ENCODE results near the gene SLC4A2.
"Not testable (repeated sequence)": the region's sequence is repeated elsewhere in the genome, so short reads cannot be mapped to it uniquely, and the experiment has no call there.

Gene SLC4A2

GRCh38 chr7:151043449-151043848, 15.9 kb upstream of the SLC4A2 start:
- DNase-seq (ENCODE audit: extremely low spot score, insufficient read length, low read depth); FAIRE-seq: not testable (repeated sequence)

GRCh38 chr7:151043959-151044358, 15.4 kb upstream of the SLC4A2 start:
- FAIRE-seq (no peak), DNase-seq (ENCODE audit: extremely low spot score, insufficient read length, low read depth) (no peak)

GRCh38 chr7:151045262-151045661, 14.1 kb upstream of the SLC4A2 start:
- DNase-seq (ENCODE audit: extremely low spot score, insufficient read length, low read depth) (no peak), FAIRE-seq (no peak)

DNA sequence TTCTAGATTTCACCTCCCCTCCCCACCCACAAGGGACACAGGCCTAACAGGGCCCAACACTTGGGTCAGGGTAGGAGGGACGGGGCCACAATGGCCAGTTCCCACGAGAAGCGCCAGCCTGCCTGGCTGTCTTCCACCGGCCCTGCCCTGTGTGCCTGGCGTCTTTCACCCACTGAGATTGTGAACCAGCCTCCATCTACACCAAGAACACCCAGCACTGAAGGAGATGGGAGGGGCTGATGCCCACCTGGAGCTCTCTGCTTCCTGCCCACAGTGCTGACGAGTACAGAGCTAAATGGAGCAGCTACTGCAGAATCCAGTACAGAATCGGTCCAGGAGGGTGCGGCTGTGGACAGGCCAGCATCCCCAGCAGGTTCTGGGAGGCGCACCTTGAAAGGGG, 13.4 kb upstream of the SLC4A2 start:
- no peak for DNase-seq (ENCODE audit: extremely low spot score, insufficient read length, low read depth)
- no peak for FAIRE-seq

DNA sequence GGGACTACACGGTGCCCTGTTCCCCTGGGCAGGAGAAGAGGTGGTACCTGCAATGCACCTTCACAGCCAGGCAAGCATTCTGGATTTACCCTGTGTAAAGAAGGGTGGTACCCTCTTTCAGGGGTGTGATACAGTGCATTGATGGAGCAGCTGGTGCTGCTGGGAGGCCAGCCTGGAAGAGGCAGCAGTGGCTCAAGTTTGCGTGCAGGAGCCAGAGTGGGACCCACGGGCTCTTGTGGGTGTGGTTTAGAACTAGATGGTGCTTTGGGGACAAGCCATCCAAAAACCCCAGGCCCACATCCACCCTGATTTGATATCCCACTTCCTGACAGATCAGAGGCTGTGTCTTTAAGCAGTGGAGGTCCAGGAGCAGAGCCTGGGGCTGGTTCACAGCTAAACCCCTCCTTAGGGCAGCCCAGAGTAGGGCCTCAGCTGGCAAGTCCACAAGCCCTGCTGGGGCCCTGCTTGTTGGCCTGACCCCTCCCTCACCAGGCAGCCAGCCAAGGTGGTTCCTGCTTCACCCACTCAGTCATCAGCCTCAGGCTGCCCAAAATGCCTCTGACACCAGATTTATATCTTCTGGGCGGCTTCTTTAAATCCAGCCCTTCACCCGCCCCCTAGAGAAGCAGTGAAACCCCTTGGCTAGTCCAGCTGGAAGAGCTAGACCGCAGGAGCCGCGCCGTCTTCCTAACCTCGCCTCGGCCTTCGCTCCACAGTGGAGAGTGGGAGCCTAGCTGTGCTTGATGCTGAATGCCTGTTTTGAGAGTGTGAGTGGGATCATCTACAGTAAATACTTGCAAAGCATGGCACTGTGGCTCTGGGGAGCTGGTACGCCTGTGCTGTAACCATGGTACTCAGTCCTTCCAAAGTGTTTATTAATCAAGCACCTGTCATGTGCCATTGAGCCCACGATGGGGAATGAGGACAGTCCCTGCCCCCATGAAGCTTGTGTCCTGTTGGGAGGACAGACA, 12.5 kb upstream of the SLC4A2 start:
- FAIRE-seq, result no peak
- DNase-seq (ENCODE audit: extremely low spot score, insufficient read length, low read depth), result no peak

GRCh38 chr7:151047976-151048815, 11.2 kb upstream of the SLC4A2 start, which contains the start of gene ASIC3:
TSS of gene ASIC3 (plus strand) at chr7:151048531. CDS start at chr7:151048886, 355 bp downstream.
- DNase-seq (ENCODE audit: extremely low spot score, insufficient read length, low read depth) (no peak), FAIRE-seq (no peak)

DNA sequence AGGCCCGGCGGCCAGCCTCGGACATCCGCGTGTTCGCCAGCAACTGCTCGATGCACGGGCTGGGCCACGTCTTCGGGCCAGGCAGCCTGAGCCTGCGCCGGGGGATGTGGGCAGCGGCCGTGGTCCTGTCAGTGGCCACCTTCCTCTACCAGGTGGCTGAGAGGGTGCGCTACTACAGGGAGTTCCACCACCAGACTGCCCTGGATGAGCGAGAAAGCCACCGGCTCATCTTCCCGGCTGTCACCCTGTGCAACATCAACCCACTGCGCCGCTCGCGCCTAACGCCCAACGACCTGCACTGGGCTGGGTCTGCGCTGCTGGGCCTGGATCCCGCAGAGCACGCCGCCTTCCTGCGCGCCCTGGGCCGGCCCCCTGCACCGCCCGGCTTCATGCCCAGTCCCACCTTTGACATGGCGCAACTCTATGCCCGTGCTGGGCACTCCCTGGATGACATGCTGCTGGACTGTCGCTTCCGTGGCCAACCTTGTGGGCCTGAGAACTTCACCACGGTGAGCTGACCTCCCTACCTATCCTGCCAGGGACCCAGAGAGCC, 10.4 kb upstream of the SLC4A2 start:
- DNase-seq (ENCODE audit: extremely low spot score, insufficient read length, low read depth), result no peak
- no peak for FAIRE-seq

GRCh38 chr7:151051108-151051507, 8.3 kb upstream of the SLC4A2 start:
- DNase-seq (ENCODE audit: extremely low spot score, insufficient read length, low read depth) (no peak), FAIRE-seq (no peak)

DNA sequence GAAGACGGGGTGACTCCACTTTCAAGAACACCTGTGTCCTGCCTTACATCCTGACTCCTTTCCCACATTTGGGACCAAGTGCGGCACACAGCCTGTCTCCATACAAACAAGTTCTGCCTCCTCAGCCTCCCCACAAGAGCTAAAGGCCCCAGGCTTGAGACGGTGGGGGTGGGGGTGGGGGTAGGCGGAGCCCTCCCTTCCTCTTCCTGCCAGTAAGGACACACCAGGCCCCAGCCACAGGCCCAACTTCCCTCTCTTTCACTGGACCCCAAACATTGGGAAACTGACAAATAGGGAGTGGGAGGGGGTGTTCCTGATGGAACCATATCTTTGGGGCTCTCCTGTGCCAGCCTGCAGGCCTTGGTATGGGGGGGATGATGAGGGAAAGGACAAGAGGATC, 6.3 kb upstream of the SLC4A2 start:
- FAIRE-seq, result no peak

GRCh38 chr7:151053751-151054150, 5.6 kb upstream of the SLC4A2 start:
- FAIRE-seq (no peak), DNase-seq (ENCODE audit: extremely low spot score, insufficient read length, low read depth) (no peak)

More for the DNA sequence above, 6.3 kb upstream of the SLC4A2 start:
- no peak for DNase-seq (ENCODE audit: extremely low spot score, insufficient read length, low read depth)

- FAIRE-seq (no peak), DNase-seq (ENCODE audit: extremely low spot score, insufficient read length, low read depth) (no peak)
Observed at GRCh38 chr7:151056283-151056665, 3.1 kb upstream of the SLC4A2 start.

DNA sequence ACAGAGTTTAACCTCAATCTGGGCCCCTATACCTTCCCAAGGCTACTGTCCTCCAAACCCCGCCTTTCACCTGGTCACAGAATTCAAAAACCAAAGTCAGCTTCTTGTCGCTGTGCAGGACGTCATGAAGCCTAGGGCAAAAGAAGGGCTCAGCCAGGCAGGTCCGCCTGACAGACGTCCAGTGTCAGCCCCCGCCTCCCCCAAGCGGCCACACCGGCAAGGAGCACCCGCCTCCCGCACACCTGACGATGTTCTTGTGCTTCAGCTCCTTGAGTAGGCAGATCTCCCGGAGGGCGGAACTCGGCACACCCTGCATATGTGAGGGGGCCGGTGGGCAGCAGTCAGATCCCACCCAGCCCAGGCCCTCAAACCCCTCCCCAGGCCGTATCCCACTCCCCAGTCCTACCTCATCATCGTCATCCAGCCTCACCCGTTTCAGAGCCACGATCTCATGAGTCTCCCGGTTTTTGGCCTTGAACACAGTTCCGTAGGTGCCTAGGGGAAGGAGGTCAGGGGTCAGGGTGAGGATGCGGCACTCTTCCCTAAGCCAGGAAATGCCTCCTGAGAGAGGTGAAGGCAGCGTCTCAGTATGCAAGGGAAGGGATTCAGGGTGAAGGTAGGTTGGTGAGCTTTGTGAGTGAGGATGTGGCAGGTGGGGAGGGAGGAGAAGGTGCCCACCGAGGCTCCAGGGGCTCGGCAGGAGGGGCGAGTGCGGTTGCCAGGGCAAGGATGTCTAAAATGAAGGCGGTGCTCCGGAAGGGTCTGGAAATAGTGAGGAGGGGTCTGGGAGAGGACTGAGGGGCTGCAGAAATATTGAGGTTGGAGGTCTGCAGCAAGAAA, 2.5 kb upstream of the SLC4A2 start:
- no peak for FAIRE-seq

DNA sequence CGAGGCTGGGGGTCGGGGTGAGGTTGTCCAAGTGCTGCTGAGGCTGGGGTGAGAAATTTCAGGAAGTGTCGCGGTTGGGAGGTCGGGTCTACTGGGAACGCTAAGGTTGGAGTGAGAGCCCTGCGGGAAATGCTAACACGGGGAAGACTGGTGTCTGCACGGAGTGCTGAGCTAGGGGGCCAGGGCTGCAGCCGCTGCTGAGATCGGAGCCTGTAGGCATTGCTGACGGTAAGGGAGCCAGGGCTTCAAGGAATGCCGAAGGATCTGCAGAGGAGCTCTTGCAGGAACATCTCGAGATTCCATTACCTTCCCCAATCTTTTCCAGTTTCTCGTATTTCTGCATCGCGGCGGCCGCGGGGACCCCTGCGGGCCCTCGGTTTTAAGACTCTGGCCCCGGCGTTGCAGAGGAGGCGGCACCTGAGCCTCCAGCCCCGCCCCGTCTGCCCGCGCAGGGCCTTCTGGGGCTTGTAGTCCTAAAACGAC, 1.8 kb upstream of the SLC4A2 start, which contains the start of gene CDK5:
CDK5 (minus strand) TSS at position 392 of the 483 bp plus-strand sequence; CDS start at position 343, 49 bp downstream.
- DNase-seq (ENCODE audit: extremely low spot score, insufficient read length, low read depth) (no peak), FAIRE-seq (no peak)

More for the DNA sequence above, 2.5 kb upstream of the SLC4A2 start:
- DNase-seq (ENCODE audit: extremely low spot score, insufficient read length, low read depth), result no peak

- peak; percentile 96 for FAIRE-seq
- DNase-seq (ENCODE audit: extremely low spot score, insufficient read length, low read depth), result peak; percentile 99
Observed at GRCh38 chr7:151057989-151058780, 1.2 kb upstream of the SLC4A2 start.

DNA sequence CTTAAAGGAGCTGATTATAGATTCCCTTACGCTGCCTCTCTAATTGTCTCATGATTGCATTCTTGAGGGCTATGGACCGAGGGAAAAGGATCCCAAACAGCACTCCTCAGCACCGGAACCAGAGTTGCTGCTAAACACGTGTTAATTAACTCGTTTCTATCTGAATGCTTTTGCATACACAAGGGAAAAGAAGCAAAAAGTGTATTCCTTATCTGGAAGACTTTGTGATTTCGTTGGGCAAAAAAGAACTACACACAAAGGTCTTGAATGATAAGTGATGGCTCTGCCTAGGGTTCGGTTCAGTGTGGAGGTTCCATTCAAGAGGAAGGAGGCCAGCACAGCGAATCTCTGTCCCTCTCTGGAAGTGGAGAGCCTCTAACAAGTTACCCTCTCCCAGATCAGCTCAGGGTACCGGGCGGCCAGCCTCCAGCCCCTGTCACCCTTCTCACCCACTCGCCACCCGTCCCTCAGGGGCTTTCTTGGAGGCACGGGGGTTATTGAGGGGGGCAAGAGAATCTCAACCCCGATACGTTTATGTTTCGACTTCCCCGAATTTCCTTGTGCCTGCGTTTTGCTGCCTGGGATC, 515 bp upstream of the SLC4A2 start:
- no peak for FAIRE-seq
- no peak for DNase-seq (ENCODE audit: extremely low spot score, insufficient read length, low read depth)

DNA sequence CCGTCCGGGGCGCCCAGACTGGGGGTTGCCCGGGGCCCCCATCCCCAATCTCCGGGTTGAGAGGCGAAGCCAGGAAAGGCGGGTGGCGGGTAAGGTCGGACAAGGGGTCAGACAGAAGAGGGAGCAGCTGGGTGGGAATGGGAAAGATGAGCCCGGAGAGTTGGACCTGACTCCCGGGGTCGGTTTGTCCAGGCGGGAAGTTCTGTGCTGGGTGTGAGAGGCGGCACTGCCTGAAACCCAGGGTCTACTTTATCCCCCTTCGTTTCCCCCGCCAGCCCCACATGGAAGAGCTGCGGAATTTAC, 675 bp downstream of the SLC4A2 start:
- DNase-seq (ENCODE audit: extremely low spot score, insufficient read length, low read depth) (no peak), FAIRE-seq (no peak)

- FAIRE-seq, result no peak
- no peak for DNase-seq (ENCODE audit: extremely low spot score, insufficient read length, low read depth)
Observed at GRCh38 chr7:151060416-151061212, 1.2 kb downstream of the SLC4A2 start.

Measured in GM18507 (cell line).